IMR-90 (cell line): ENCODE data around the gene EPHX1. TPM values are rescaled to one million over a fixed set of nuclear protein-coding genes. Genes with fewer than 3 reads are reported as not detected.

ENCODE experiments used
- ATAC-seq: fragments of 200-7000 bp; cut with Tn5 transposase; 2 replicates; pipeline ENCODE4 v1.9.1; 2020; ENCODE audit warnings: low read depth, mild to moderate bottlenecking, moderate library complexity
- BruUV-seq: library from RNA; stranded (reverse); fragments of 400-500 nt; replicated peaks from 2 replicates; lab custom pipeline; 2021; lab: Mats Ljungman, UMichigan
- CTCF ChIA-PET: fragments of 300-600 bp; formaldehyde crosslinking; extraction: SDS; loops from one replicate; lab custom pipeline; 2021; ENCODE audit warnings: antibody characterized with exemption; lab: Yijun Ruan, JAX
- POLR2A ChIA-PET: fragments of 300-600 bp; sonication (Branson Sonifier 250); formaldehyde crosslinking; loops from one replicate; lab custom pipeline; 2022; ENCODE audit warnings: antibody characterized with exemption; ENCODE audit not compliant: unreplicated experiment; lab: Charles Lee
- DNase-seq: peaks from one replicate; pipeline ENCODE4 v3.0.0; 2013
- H2AFZ ChIP-seq: replicated peaks from 2 replicates; pipeline ENCODE3; 2013; ENCODE audit warnings: low read length, mild to moderate bottlenecking; ENCODE audit not compliant: poor library complexity
- H2AK5ac ChIP-seq: 2 replicates; pipeline ENCODE4 v1.6.1; 2013; ENCODE audit warnings: low read depth, low read length, inconsistent platforms
- H2AK9ac ChIP-seq: replicated peaks from 2 replicates; pipeline ENCODE3; 2013; ENCODE audit warnings: mild to moderate bottlenecking, low read depth, low read length, moderate library complexity; ENCODE audit not compliant: poor library complexity
- H2BK120ac ChIP-seq: 2 replicates; pipeline ENCODE4 v1.6.1; 2013; ENCODE audit warnings: low read depth, low read length, inconsistent platforms
- H2BK15ac ChIP-seq: 3 replicates; pipeline ENCODE4 v1.6.1; 2013; ENCODE audit warnings: low read depth, low read length, inconsistent platforms
- H2BK20ac ChIP-seq: 2 replicates; pipeline ENCODE4 v1.6.1; 2013; ENCODE audit warnings: low read depth, mild to moderate bottlenecking, inconsistent platforms, low read length, moderate library complexity
- H2BK5ac ChIP-seq: 2 replicates; pipeline ENCODE4 v1.6.1; 2013; ENCODE audit warnings: mild to moderate bottlenecking, low read depth, low read length, inconsistent platforms; ENCODE audit not compliant: poor library complexity, severe bottlenecking
- H3K14ac ChIP-seq: replicated peaks from 2 replicates; pipeline ENCODE4 v1.6.1; 2013; ENCODE audit warnings: low read depth, low read length, inconsistent platforms
- H3K18ac ChIP-seq: 2 replicates; pipeline ENCODE4 v1.6.1; 2013; ENCODE audit warnings: low read depth, low read length, control low read depth
- H3K23ac ChIP-seq: 2 replicates; pipeline ENCODE4 v1.6.1; 2013; ENCODE audit warnings: low read depth, low read length, inconsistent platforms
- H3K27ac ChIP-seq: 2 replicates; pipeline ENCODE4 v1.5.1; 2013; ENCODE audit warnings: mild to moderate bottlenecking, control low read depth, low read length; ENCODE audit not compliant: insufficient read depth
- H3K27me3 ChIP-seq: 2 replicates; pipeline ENCODE4 v1.6.1; 2013; ENCODE audit warnings: low read length; ENCODE audit not compliant: control insufficient read depth, insufficient read depth
- H3K36me3 ChIP-seq: 2 replicates; pipeline ENCODE4 v1.6.1; 2013; ENCODE audit warnings: low read length, mixed read lengths; ENCODE audit not compliant: control insufficient read depth, insufficient read depth
- H3K4ac ChIP-seq: 2 replicates; pipeline ENCODE4 v1.6.1; 2013; ENCODE audit warnings: low read depth, low read length, inconsistent platforms
- H3K4me1 ChIP-seq: 2 replicates; pipeline ENCODE4 v1.6.1; 2013; ENCODE audit warnings: low read length, mixed read lengths; ENCODE audit not compliant: control insufficient read depth, insufficient read depth
- H3K4me2 ChIP-seq: 2 replicates; pipeline ENCODE4 v1.6.1; 2013; ENCODE audit warnings: low read depth, mild to moderate bottlenecking, control low read depth, low read length, moderate library complexity
- H3K4me3 ChIP-seq: 2 replicates; pipeline ENCODE4 v1.5.1; 2013; ENCODE audit warnings: low read depth, mild to moderate bottlenecking, control low read depth, low read length, moderate library complexity; ENCODE audit not compliant: insufficient read depth
- H3K56ac ChIP-seq: 2 replicates; pipeline ENCODE4 v1.6.1; 2013; ENCODE audit warnings: low read length, inconsistent platforms; ENCODE audit not compliant: insufficient read depth; ENCODE audit errors: extremely low read depth
- H3K79me1 ChIP-seq, 2 experiments: 2 replicates each; pipeline ENCODE4 v1.6.1; 2013; ENCODE audit warnings: low read length in 2 of 2, inconsistent platforms in 1 of 2, low read depth in 1 of 2
- H3K9ac ChIP-seq: 2 replicates; pipeline ENCODE4 v1.6.1; 2013; ENCODE audit warnings: low read depth, low read length, control low read depth
- H3K9me1 ChIP-seq: 2 replicates; pipeline ENCODE4 v1.6.1; 2013; ENCODE audit warnings: low read length, inconsistent platforms; ENCODE audit not compliant: insufficient read depth
- H3K9me3 ChIP-seq: 2 replicates; pipeline ENCODE4 v1.6.1; 2013; ENCODE audit warnings: low read length; ENCODE audit not compliant: control insufficient read depth, insufficient read depth
- H4K20me1 ChIP-seq: 2 replicates; pipeline ENCODE4 v1.6.1; 2013; ENCODE audit warnings: low read length, inconsistent platforms; ENCODE audit not compliant: insufficient read depth
- H4K5ac ChIP-seq: 2 replicates; pipeline ENCODE4 v1.6.1; 2013; ENCODE audit warnings: mild to moderate bottlenecking, low read depth, low read length, control low read depth
- H4K8ac ChIP-seq, 2 experiments: 2 replicates each; pipeline ENCODE4 v1.6.1; 2013; ENCODE audit warnings: low read depth in 2 of 2, low read length in 2 of 2, control low read depth in 1 of 2, inconsistent platforms in 1 of 2
- H4K91ac ChIP-seq: 2 replicates; pipeline ENCODE4 v1.6.1; 2013; ENCODE audit warnings: low read depth, low read length, inconsistent platforms; ENCODE audit not compliant: insufficient read depth
- BHLHE40 ChIP-seq: fragments of 150-350 bp; IDR thresholded peaks from 2 replicates; pipeline ENCODE4 v1.6.1; 2016; ENCODE audit warnings: mild to moderate bottlenecking, low read depth, low read length
- CEBPB ChIP-seq: IDR thresholded peaks from 2 replicates; pipeline ENCODE4 v1.6.1; 2012; ENCODE audit warnings: low read depth, low read length, improper control_type of control experiment
- CHD1 ChIP-seq: IDR thresholded peaks from 2 replicates; pipeline ENCODE4 v1.6.1; 2012; ENCODE audit warnings: low read depth, low read length, improper control_type of control experiment
- FOS ChIP-seq: fragments of 150-350 bp; IDR thresholded peaks from 2 replicates; pipeline ENCODE4 v1.6.1; 2016; ENCODE audit warnings: low read depth, low read length
- MAFK ChIP-seq: IDR thresholded peaks from 2 replicates; pipeline ENCODE4 v1.6.1; 2012; ENCODE audit warnings: low read depth, low read length, improper control_type of control experiment
- MAZ ChIP-seq: IDR thresholded peaks from 2 replicates; pipeline ENCODE4 v1.6.1; 2012; ENCODE audit warnings: low read depth, mild to moderate bottlenecking, low read length, improper control_type of control experiment, moderate library complexity, borderline replicate concordance
- MXI1 ChIP-seq: IDR thresholded peaks from 2 replicates; pipeline ENCODE4 v1.6.1; 2012; ENCODE audit warnings: low read depth, mild to moderate bottlenecking, low read length, moderate library complexity, borderline replicate concordance
- NFE2L2 ChIP-seq: fragments of 150-350 bp; IDR thresholded peaks from 2 replicates; pipeline ENCODE4 v1.6.1; 2016; ENCODE audit warnings: low read depth, mild to moderate bottlenecking, low read length
- POLR2A ChIP-seq: IDR thresholded peaks from 2 replicates; pipeline ENCODE4 v1.6.1; 2012; ENCODE audit warnings: mild to moderate bottlenecking, low read depth, low read length
- RAD21 ChIP-seq: IDR thresholded peaks from 2 replicates; pipeline ENCODE4 v1.6.1; 2012; ENCODE audit warnings: low read length, improper control_type of control experiment
- RCOR1 ChIP-seq: IDR thresholded peaks from 2 replicates; pipeline ENCODE4 v1.6.1; 2012; ENCODE audit warnings: mild to moderate bottlenecking, low read length, improper control_type of control experiment; ENCODE audit not compliant: insufficient replicate concordance
- RFX5 ChIP-seq: IDR thresholded peaks from 2 replicates; pipeline ENCODE4 v1.8.0; 2012; ENCODE audit warnings: low read depth, mild to moderate bottlenecking, low read length, moderate library complexity
- SMC3 ChIP-seq: fragments of 150-350 bp; IDR thresholded peaks from 2 replicates; pipeline ENCODE4 v1.6.1; 2016; ENCODE audit warnings: low read depth, mild to moderate bottlenecking, antibody characterized with exemption, low read length, moderate library complexity
- USF2 ChIP-seq: fragments of 150-350 bp; IDR thresholded peaks from 2 replicates; pipeline ENCODE4 v1.6.1; 2017; ENCODE audit warnings: mild to moderate bottlenecking, antibody characterized with exemption, low read length, low read depth
- WGBS, 2 experiments: methylation state at CpG; one replicate each; pipeline versions ENCODE4 v1.1.5 to v1.1.7; 2013; ENCODE audit warnings: missing lambda C conversion rate in 2 of 2; ENCODE audit not compliant: insufficient read length in 1 of 2; ENCODE audit errors: extremely low coverage in 2 of 2; 5-methylcytosine and 5-hydroxymethylcytosine counted together
- dilution Hi-C: fragments of 300-500 bp; cut with HindIII; formaldehyde crosslinking; loops from one replicate; pipeline ENCODE4 v1.14.3; 2018; ENCODE audit warnings: low sequenced_read_pairs; ENCODE audit not compliant: unreplicated experiment
- in situ Hi-C: fragments of 300-500 bp; cut with MboI; formaldehyde crosslinking; loops from 3 replicates; pipeline ENCODE4 v1.14.3; 2019; ENCODE audit warnings: low sequenced_read_pairs, inconsistent platforms, mixed read lengths
- intact Hi-C: fragments of 100-400 bp; cut with micrococcal nuclease; formaldehyde crosslinking; loops from 2 replicates; pipeline ENCODE4 v1.10.0; 2022
- polyA plus RNA-seq, 3 experiments: library from polyadenylated mRNA; depleted of rRNA; stranded (reverse); fragments of >200 nt; gene quantifications; 2 replicates each; pipeline ENCODE4 v1.2.3, GENCODE V29; 2012; ENCODE audit warnings: low replicate concordance in 1 of 3
- total RNA-seq: library from RNA; depleted of rRNA; stranded (reverse); fragments of >200 nt; gene quantifications from 2 replicates; pipeline ENCODE4 v1.2.3, GENCODE V29; 2012
- TF ChIP-seq, protein P1 (sequence below): fragments of 150-350 bp; IDR thresholded peaks from 2 replicates; pipeline ENCODE4 v1.6.1; 2016; ENCODE audit warnings: low read depth, mild to moderate bottlenecking, low read length, moderate library complexity, borderline replicate concordance
- TF ChIP-seq, protein P2 (sequence below): conservative IDR thresholded peaks from 2 replicates; pipeline ENCODE4 v1.5.1; 2012; ENCODE audit warnings: mild to moderate bottlenecking, low read depth, low read length, improper control_type of control experiment

EPHX1 gene
- total and polyA plus RNA-seq, 2 of the 4 experiments (the other 2 are of a cell fraction) = 20.3 to 46.3 TPM

DNA sequence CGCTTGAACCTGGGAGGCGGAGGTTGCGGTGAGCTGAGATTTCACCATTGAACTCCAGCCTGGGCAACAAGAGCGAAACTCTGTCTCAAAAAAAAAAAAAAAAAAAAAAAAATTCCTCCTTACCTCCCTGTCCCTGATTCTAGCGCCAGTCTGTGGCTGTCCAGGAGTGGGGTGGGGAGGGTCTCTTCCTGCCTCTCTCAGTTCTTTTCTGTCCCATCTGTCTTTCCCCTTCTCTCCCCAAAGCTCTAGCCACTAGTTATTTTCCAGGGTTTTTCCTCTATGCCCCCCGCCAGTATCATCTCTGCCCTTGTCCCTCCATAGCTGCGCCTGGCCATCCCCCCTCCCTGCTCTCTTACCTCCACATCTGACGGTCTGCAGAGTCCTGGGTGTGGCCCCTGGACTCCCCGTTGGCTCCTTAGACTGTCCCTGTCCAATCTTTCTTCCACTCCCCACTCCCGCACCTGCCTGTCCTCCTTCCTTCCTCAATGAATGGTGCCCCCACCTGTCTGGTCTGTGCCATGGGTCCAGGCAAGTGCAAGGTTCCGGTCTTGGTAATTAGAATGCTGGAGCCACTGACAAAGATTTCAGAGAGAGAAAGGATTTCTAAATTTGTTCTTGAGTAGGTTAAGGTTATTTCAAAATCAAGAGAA, 73.8 kb downstream of the EPHX1 start:
- in situ Hi-C loops = no loop called here
- no peak overlapping the region for H2AFZ ChIP-seq
- BruUV-seq = no TSS peak
- ChIA-PET CTCF (no interaction called here), POLR2A (no interaction called here)
- H3K4ac ChIP-seq = no peak overlapping the region
- H2AK9ac ChIP-seq = no peak overlapping the region
- H3K9me3 ChIP-seq = no peaks in the 10 kb centered on the region
- no peak overlapping the region for H2BK5ac ChIP-seq
- no peak overlapping the region for H2BK20ac ChIP-seq
- no peak overlapping the region for H3K4me3 ChIP-seq
- no peak overlapping the region; a peak in 2 of 4 replicates for H4K8ac ChIP-seq
- no peak overlapping the region for H4K91ac ChIP-seq
- H3K27me3 ChIP-seq = no peaks in the 10 kb centered on the region
- H3K36me3 ChIP-seq = no peaks in the 10 kb centered on the region; the same call in 1 of the 2 replicates
- H3K23ac ChIP-seq = no peak overlapping the region
- intact Hi-C loops = no loop called here
- H2AK5ac ChIP-seq = peak overlapping the region; percentile 3; the same call in 1 of the 2 replicates
- no peak overlapping the region for H4K5ac ChIP-seq
- ATAC-seq (no peak), DNase-seq (no peak)
- H3K14ac ChIP-seq = no peak overlapping the region
- peaks cover 12% of the 10 kb centered on the region; the same call in 1 of the 2 replicates for H3K4me1 ChIP-seq
- H2BK120ac ChIP-seq = no peak overlapping the region
- peaks cover 20% of the 10 kb centered on the region for H4K20me1 ChIP-seq
- dilution Hi-C loops = no loop called here
- H3K18ac ChIP-seq = no peak overlapping the region
- peaks cover 16 to 41% of the 10 kb centered on the region in 2 experiments for H3K79me1 ChIP-seq
- no peak overlapping the region for H3K56ac ChIP-seq
- TF ChIP-seq RFX5 (no peak), CHD1 (no peak), NFE2L2 (no peak), MAFK (no peak), POLR2A (no peak), USF2 (no peak), BHLHE40 (no peak), MXI1 (no peak), SMC3 (no peak), RCOR1 (no peak), CEBPB (no peak), MAZ (no peak), FOS (no peak), RAD21 (no peak)
- TF ChIP-seq, protein P1, sequence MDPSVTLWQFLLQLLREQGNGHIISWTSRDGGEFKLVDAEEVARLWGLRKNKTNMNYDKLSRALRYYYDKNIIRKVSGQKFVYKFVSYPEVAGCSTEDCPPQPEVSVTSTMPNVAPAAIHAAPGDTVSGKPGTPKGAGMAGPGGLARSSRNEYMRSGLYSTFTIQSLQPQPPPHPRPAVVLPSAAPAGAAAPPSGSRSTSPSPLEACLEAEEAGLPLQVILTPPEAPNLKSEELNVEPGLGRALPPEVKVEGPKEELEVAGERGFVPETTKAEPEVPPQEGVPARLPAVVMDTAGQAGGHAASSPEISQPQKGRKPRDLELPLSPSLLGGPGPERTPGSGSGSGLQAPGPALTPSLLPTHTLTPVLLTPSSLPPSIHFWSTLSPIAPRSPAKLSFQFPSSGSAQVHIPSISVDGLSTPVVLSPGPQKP = no peak
- TF ChIP-seq, protein P2, sequence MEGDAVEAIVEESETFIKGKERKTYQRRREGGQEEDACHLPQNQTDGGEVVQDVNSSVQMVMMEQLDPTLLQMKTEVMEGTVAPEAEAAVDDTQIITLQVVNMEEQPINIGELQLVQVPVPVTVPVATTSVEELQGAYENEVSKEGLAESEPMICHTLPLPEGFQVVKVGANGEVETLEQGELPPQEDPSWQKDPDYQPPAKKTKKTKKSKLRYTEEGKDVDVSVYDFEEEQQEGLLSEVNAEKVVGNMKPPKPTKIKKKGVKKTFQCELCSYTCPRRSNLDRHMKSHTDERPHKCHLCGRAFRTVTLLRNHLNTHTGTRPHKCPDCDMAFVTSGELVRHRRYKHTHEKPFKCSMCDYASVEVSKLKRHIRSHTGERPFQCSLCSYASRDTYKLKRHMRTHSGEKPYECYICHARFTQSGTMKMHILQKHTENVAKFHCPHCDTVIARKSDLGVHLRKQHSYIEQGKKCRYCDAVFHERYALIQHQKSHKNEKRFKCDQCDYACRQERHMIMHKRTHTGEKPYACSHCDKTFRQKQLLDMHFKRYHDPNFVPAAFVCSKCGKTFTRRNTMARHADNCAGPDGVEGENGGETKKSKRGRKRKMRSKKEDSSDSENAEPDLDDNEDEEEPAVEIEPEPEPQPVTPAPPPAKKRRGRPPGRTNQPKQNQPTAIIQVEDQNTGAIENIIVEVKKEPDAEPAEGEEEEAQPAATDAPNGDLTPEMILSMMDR = no peak
- no peak overlapping the region for H3K4me2 ChIP-seq
- H3K9ac ChIP-seq = no peak overlapping the region
- H3K27ac ChIP-seq = no peak overlapping the region
- no peak overlapping the region for H2BK15ac ChIP-seq
- peaks cover 9% of the 10 kb centered on the region for H3K9me1 ChIP-seq
- WGBS, 2 experiments = 95% methylated on average over 3 of the region's 11 CpGs; no CpG with 5 or more reads in 1 of the 2 experiments
